Putamen (tissue), 1 donor: Measurements from ENCODE around the gene PTPRD.

ENCODE experiments used
- DNase-seq: peaks from one replicate; pipeline ENCODE4 v3.0.0-alpha.2; 2016; ENCODE audit warnings: low spot score

The PTPRD gene

GRCh38 chr9:8266861-8267260 lies 2345.9 kb downstream of the PTPRD start:
- DNase-seq = no peak

- DNase-seq = no peak
Measured at GRCh38 chr9:8265281-8265680, 2347.5 kb downstream of the PTPRD start.
